HL-60 (cell line): ENCODE measurements around the gene NRXN3.

Experiments
- GABPA ChIP-seq: IDR thresholded peaks from 2 replicates; pipeline ENCODE4 v1.6.1; 2012; ENCODE audit warnings: low read depth
- POLR2AphosphoS5 ChIP-seq: IDR thresholded peaks from 2 replicates; pipeline ENCODE4 v1.6.1; 2012; ENCODE audit warnings: low read depth
- SPI1 ChIP-seq: IDR thresholded peaks from 2 replicates; pipeline ENCODE4 v1.6.1; 2012; ENCODE audit warnings: low read depth, mild to moderate bottlenecking, borderline replicate concordance
- TF ChIP-seq, protein P1 (sequence below): IDR thresholded peaks from one replicate; pipeline ENCODE4 v1.5.1; 2011; ENCODE audit warnings: low read length, control low read depth, inconsistent platforms; ENCODE audit not compliant: insufficient read depth

DNA sequence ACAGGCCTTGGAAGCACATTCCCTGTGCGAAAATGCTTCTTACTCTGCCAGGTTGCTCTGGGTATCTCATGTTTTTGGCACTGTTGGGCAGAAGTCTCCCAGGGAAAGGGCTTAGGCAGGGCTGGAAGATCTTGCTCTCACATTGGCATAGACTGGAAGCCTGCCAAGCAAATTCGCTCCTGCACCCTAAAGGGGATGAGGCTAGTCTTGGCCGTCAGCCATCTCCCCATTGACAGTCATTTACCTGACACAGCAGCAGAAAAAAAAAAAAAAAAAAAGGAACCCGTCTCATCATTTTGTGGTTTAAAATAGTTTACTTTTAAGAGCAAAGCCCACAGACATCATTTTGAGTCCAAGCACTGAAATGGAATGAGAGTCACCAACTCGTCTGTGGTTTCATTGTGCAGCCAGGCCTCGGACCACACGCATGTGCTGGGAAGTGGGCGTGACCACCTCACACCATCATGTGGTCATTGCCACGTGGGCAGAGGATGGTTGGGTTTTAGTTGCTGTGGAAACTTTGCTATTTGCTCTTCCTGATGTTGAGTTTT is 84.8 kb downstream of the NRXN3 start:
- TF ChIP-seq, protein P1, sequence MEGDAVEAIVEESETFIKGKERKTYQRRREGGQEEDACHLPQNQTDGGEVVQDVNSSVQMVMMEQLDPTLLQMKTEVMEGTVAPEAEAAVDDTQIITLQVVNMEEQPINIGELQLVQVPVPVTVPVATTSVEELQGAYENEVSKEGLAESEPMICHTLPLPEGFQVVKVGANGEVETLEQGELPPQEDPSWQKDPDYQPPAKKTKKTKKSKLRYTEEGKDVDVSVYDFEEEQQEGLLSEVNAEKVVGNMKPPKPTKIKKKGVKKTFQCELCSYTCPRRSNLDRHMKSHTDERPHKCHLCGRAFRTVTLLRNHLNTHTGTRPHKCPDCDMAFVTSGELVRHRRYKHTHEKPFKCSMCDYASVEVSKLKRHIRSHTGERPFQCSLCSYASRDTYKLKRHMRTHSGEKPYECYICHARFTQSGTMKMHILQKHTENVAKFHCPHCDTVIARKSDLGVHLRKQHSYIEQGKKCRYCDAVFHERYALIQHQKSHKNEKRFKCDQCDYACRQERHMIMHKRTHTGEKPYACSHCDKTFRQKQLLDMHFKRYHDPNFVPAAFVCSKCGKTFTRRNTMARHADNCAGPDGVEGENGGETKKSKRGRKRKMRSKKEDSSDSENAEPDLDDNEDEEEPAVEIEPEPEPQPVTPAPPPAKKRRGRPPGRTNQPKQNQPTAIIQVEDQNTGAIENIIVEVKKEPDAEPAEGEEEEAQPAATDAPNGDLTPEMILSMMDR = no peak
- no peak for TF ChIP-seq POLR2AphosphoS5
- no peak for TF ChIP-seq SPI1
- no peak for TF ChIP-seq GABPA
